ENCODE results near the gene OR5H14. TPM values are rescaled to one million over a fixed set of nuclear protein-coding genes. Genes with fewer than 3 reads are reported as not detected.
"Not testable (repeated sequence)": the region's sequence is repeated elsewhere in the genome, so short reads cannot be mapped to it uniquely, and the experiment has no call there.

Gene OR5H14
- total RNA-seq, result 0.05 TPM in 1 of 2 replicates, not detected in the other

GRCh38 chr3:98147179-98147578, at the start of gene OR5H14:
OR5H14 (plus strand) TSS chr3:98147479; CDS start chr3:98149386, 1,907 bp downstream.
- intact Hi-C loops (cut with micrococcal nuclease), result no loop called here

GRCh38 chr3:98099848-98100247, 47.4 kb upstream of the OR5H14 start:
- intact Hi-C loops (cut with micrococcal nuclease), result no loop called here

- intact Hi-C loops (cut with micrococcal nuclease), result no loop called here
These were observed 39.1 kb upstream of the OR5H14 start for GRCh38 chr3:98108162-98108561.

- intact Hi-C loops (cut with micrococcal nuclease), result no loop called here
These were observed 37.3 kb upstream of the OR5H14 start for GRCh38 chr3:98109807-98110549.

- intact Hi-C loops (cut with micrococcal nuclease), result no loop called here
These were observed 36.8 kb upstream of the OR5H14 start for GRCh38 chr3:98110550-98110908.

GRCh38 chr3:98114264-98114663, 33.0 kb upstream of the OR5H14 start:
- intact Hi-C loops (cut with micrococcal nuclease), result no loop called here

- intact Hi-C loops (cut with micrococcal nuclease), result no loop called here
These were observed 31.6 kb upstream of the OR5H14 start for GRCh38 chr3:98115717-98116116.

GRCh38 chr3:98130421-98130820, 16.9 kb upstream of the OR5H14 start, which contains the start of gene OR5H1:
OR5H1 (plus strand) TSS chr3:98130721; CDS start chr3:98132698, 1,977 bp downstream.
- intact Hi-C loops (cut with micrococcal nuclease), result no loop called here

- intact Hi-C loops (cut with micrococcal nuclease), result no loop called here
These were observed 10.6 kb upstream of the OR5H14 start for GRCh38 chr3:98136631-98137030.

- intact Hi-C loops (cut with micrococcal nuclease), result not testable (repeated sequence)
These were observed 9.3 kb upstream of the OR5H14 start for GRCh38 chr3:98137826-98138557.

- intact Hi-C loops (cut with micrococcal nuclease), result no loop called here
These were observed 6.7 kb upstream of the OR5H14 start for GRCh38 chr3:98140531-98140930.

GRCh38 chr3:98148751-98149150, 1.5 kb downstream of the OR5H14 start:
- intact Hi-C loops (cut with micrococcal nuclease), result no loop called here

GRCh38 chr3:98149456-98149855, 2.2 kb downstream of the OR5H14 start:
- intact Hi-C loops (cut with micrococcal nuclease), result not testable (repeated sequence)

- intact Hi-C loops (cut with micrococcal nuclease), result no loop called here
These were observed 4.0 kb downstream of the OR5H14 start for GRCh38 chr3:98151241-98151640.

GRCh38 chr3:98166396-98166795, 19.1 kb downstream of the OR5H14 start, which contains the start of gene OR5H15:
OR5H15 (plus strand) TSS chr3:98166696; CDS start chr3:98168700, 2,004 bp downstream.
- intact Hi-C loops (cut with micrococcal nuclease), result no loop called here

GRCh38 chr3:98171071-98171470, 23.8 kb downstream of the OR5H14 start:
- intact Hi-C loops (cut with micrococcal nuclease), result no loop called here

- intact Hi-C loops (cut with micrococcal nuclease), result no loop called here
These were observed 25.3 kb downstream of the OR5H14 start for GRCh38 chr3:98172621-98173020.

- intact Hi-C loops (cut with micrococcal nuclease), result loop anchor here (10.0 kb wide), 1 partner anchor 334 kb away; no protein-coding TSS in a partner anchor
These were observed 33.1 kb downstream of the OR5H14 start for GRCh38 chr3:98180319-98180890.

- intact Hi-C loops (cut with micrococcal nuclease), result loop anchor here (10.0 kb wide), 1 partner anchor 333 kb away; no protein-coding TSS in a partner anchor
These were observed 34.9 kb downstream of the OR5H14 start for GRCh38 chr3:98182196-98182595.

GRCh38 chr3:98185180-98185579, 37.9 kb downstream of the OR5H14 start:
- intact Hi-C loops (cut with micrococcal nuclease), result loop anchor here (5.0 to 10.0 kb wide), 2 partner anchors 330 to 407 kb away; partner anchors contain the start of gene CPOX

- intact Hi-C loops (cut with micrococcal nuclease), result loop anchor here (1.0 to 10.0 kb wide), 6 partner anchors 141 to 624 kb away; partner anchors contain the start of gene CPOX
These were observed 41.3 kb downstream of the OR5H14 start for GRCh38 chr3:98188545-98188944.

GRCh38 chr3:98190911-98191310, 43.6 kb downstream of the OR5H14 start:
- intact Hi-C loops (cut with micrococcal nuclease), result not testable (repeated sequence)

Measured in T-helper 1 cell treated with Interleukin-12 subunit alpha and Interleukin-12 subunit beta and Interleukin-4 antibody, amounts not matched to agents 30 ng/mL and 1 ng/mL, for 36 hours (primary cell).